ENCODE measurements around the gene BACE2. TPM values are rescaled to one million over a fixed set of nuclear protein-coding genes. Genes with fewer than 3 reads are reported as not detected.

BACE2 gene
- total RNA-seq, 1 donor: 85.8 TPM

DNA sequence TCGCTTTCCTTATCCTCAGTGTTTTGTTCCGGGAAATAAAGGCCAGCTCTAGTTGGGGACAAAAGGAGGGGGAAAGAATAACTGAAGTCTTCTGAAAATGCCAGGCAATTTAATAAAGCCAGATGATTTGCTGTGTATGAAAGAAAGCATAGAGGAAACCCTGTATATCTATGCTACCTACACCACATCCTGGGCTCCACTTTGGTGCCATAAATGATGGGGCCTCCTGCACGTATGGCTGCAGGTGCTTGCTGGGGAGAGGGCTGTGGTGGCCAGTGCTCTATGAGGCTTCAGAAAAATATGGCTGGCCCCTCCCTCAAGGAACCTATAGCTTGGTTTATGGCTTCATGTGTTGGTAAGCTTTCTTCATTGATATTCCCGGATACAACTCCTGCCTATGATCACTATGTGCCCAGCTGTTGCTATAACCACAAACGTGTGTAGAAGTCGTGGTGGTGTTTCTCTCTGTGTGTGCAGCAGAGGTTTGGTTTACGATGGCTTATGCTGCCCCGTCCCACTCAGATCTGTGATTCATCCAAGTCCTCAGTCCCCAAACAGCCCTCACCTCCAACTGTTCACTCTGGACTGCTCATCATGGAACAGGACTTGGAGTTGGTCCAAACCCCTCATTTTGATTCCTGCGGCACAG, 59.5 kb downstream of the BACE2 start:
- DNase-seq (ENCODE audit: insufficient read length, low spot score, missing footprints): peak; percentile 27
- peaks cover 4% of the 10 kb centered on the region for H3K79me2 ChIP-seq (ENCODE audit: insufficient read depth, low read length)
- no peaks in the 10 kb centered on the region for H3K27me3 ChIP-seq (ENCODE audit: insufficient read depth, low read length)
- peaks cover 15% of the 10 kb centered on the region for H3K36me3 ChIP-seq (ENCODE audit: insufficient read depth, low read length)
- H3K4me1 ChIP-seq (ENCODE audit: insufficient read depth, low read length): no peaks in the 10 kb centered on the region
- TF ChIP-seq, protein P1, sequence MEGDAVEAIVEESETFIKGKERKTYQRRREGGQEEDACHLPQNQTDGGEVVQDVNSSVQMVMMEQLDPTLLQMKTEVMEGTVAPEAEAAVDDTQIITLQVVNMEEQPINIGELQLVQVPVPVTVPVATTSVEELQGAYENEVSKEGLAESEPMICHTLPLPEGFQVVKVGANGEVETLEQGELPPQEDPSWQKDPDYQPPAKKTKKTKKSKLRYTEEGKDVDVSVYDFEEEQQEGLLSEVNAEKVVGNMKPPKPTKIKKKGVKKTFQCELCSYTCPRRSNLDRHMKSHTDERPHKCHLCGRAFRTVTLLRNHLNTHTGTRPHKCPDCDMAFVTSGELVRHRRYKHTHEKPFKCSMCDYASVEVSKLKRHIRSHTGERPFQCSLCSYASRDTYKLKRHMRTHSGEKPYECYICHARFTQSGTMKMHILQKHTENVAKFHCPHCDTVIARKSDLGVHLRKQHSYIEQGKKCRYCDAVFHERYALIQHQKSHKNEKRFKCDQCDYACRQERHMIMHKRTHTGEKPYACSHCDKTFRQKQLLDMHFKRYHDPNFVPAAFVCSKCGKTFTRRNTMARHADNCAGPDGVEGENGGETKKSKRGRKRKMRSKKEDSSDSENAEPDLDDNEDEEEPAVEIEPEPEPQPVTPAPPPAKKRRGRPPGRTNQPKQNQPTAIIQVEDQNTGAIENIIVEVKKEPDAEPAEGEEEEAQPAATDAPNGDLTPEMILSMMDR (IDR thresholded peaks at IDR 0.05; ENCODE audit: extremely low read depth, low read depth, low read length): no peak
- no peak overlapping the region for H3K4me3 ChIP-seq (ENCODE audit: insufficient read depth, low read length)
- H3K4me2 ChIP-seq (ENCODE audit: insufficient read depth, low read length): no peak overlapping the region
- H3K9me3 ChIP-seq (ENCODE audit: low read depth, low read length): no peaks in the 10 kb centered on the region
- H2AFZ ChIP-seq (ENCODE audit: low read length): no peak overlapping the region
- peaks cover 2% of the 10 kb centered on the region for H4K20me1 ChIP-seq (ENCODE audit: insufficient read depth, low read length)
- H3K27ac ChIP-seq (ENCODE audit: low read depth, low read length): no peak overlapping the region

DNA sequence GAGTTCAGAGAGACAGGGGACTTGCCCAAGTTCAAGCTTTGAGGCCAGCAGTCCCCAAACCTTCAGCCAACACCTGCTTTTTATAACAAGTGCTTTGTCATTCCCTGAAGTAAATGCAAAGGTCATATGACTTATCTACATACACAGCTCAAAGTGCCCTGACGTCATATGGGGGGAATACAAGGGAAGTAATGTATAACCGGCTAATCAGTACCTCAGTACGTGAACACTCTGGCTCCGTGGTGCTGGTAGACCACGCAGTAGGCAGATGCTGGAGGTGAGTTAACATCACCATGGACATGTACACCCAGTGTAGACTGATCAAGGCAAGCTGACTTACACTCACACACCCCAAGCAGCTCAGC, 60.0 kb downstream of the BACE2 start:
- no peak overlapping the region for H3K4me2 ChIP-seq (ENCODE audit: insufficient read depth, low read length)
- H3K36me3 ChIP-seq (ENCODE audit: insufficient read depth, low read length): peaks cover 15% of the 10 kb centered on the region
- H4K20me1 ChIP-seq (ENCODE audit: insufficient read depth, low read length): peaks cover 2% of the 10 kb centered on the region
- no peak overlapping the region for H3K27ac ChIP-seq (ENCODE audit: low read depth, low read length)
- H3K27me3 ChIP-seq (ENCODE audit: insufficient read depth, low read length): no peaks in the 10 kb centered on the region
- no peak overlapping the region for H3K4me3 ChIP-seq (ENCODE audit: insufficient read depth, low read length)
- no peaks in the 10 kb centered on the region for H3K4me1 ChIP-seq (ENCODE audit: insufficient read depth, low read length)
- no peaks in the 10 kb centered on the region for H3K79me2 ChIP-seq (ENCODE audit: insufficient read depth, low read length)
- no peaks in the 10 kb centered on the region for H3K9me3 ChIP-seq (ENCODE audit: low read depth, low read length)
- TF ChIP-seq, protein P1 (IDR thresholded peaks at IDR 0.05; ENCODE audit: extremely low read depth, low read depth, low read length): no peak
- no peak overlapping the region for H2AFZ ChIP-seq (ENCODE audit: low read length)
- no peak for DNase-seq (ENCODE audit: insufficient read length, low spot score, missing footprints)

DNA sequence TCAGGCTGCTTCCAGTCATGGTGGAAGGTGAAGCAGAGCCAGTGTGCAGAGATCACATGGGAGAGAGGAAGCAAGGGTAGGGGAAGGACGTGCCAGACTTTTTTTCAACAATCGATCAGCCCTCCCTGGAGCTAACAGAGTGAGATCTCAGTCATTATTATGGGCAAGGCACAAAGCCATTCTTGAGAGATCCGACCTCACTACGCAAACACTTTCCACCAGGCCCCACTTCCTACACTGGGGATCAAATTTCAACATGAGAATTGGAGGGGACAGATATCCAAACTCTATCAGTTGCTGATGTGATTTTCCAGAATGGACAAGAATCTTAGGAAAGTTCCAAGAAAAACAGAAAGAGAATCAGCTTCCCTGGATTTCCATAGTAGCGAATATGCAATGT, 60.5 kb downstream of the BACE2 start:
- H3K4me3 ChIP-seq (ENCODE audit: insufficient read depth, low read length): no peak overlapping the region
- no peak overlapping the region for H2AFZ ChIP-seq (ENCODE audit: low read length)

DNA sequence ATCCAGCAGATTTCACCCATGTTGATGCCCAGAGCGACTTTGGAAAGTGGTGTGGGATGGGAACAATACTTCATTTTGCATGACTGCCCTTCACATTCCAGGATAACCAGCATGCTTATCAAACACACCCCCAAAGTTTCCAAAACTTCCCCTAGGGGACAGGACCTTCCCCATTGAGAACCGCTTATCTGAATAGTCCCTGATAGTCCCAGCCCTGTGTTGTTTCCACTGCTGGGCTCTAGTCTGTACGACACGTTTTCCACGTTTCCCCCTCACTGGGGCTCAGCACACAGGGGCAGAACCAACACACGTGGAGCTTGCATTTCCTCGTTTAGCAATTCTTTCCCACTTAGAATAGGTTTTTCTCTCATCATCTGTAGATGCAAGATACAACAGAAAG, 61.0 kb downstream of the BACE2 start:
- TF ChIP-seq, protein P1 (IDR thresholded peaks at IDR 0.05; ENCODE audit: extremely low read depth, low read depth, low read length): no peak
- no peak overlapping the region for H3K4me2 ChIP-seq (ENCODE audit: insufficient read depth, low read length)

More for the DNA sequence above, 60.5 kb downstream of the BACE2 start:
- peaks cover 2% of the 10 kb centered on the region for H4K20me1 ChIP-seq (ENCODE audit: insufficient read depth, low read length)
- DNase-seq (ENCODE audit: insufficient read length, low spot score, missing footprints): no peak
- peaks cover 15% of the 10 kb centered on the region for H3K36me3 ChIP-seq (ENCODE audit: insufficient read depth, low read length)
- H3K27me3 ChIP-seq (ENCODE audit: insufficient read depth, low read length): no peaks in the 10 kb centered on the region
- H3K79me2 ChIP-seq (ENCODE audit: insufficient read depth, low read length): no peaks in the 10 kb centered on the region
- no peaks in the 10 kb centered on the region for H3K9me3 ChIP-seq (ENCODE audit: low read depth, low read length)
- no peaks in the 10 kb centered on the region for H3K4me1 ChIP-seq (ENCODE audit: insufficient read depth, low read length)
- TF ChIP-seq, protein P1 (IDR thresholded peaks at IDR 0.05; ENCODE audit: extremely low read depth, low read depth, low read length): no peak
- no peak overlapping the region for H3K4me2 ChIP-seq (ENCODE audit: insufficient read depth, low read length)
- no peak overlapping the region for H3K27ac ChIP-seq (ENCODE audit: low read depth, low read length)

More for the DNA sequence above, 61.0 kb downstream of the BACE2 start:
- Histone ChIP-seq H2AFZ (ENCODE audit: low read length) (no peak overlapping the region), H3K79me2 (ENCODE audit: insufficient read depth, low read length) (no peaks in the 10 kb centered on the region), H3K27ac (ENCODE audit: low read depth, low read length) (no peak overlapping the region), H3K9me3 (ENCODE audit: low read depth, low read length) (no peaks in the 10 kb centered on the region), H3K36me3 (ENCODE audit: insufficient read depth, low read length) (peaks cover 15% of the 10 kb centered on the region), H3K27me3 (ENCODE audit: insufficient read depth, low read length) (no peaks in the 10 kb centered on the region), H4K20me1 (ENCODE audit: insufficient read depth, low read length) (peaks cover 2% of the 10 kb centered on the region), H3K4me3 (ENCODE audit: insufficient read depth, low read length) (no peak overlapping the region), H3K4me1 (ENCODE audit: insufficient read depth, low read length) (no peaks in the 10 kb centered on the region)
- DNase-seq (ENCODE audit: insufficient read length, low spot score, missing footprints): no peak
